ENCODE results near the gene CHD8.
A peak's percentile ranks its signal among the peaks of the same experiment; 100 is the strongest.
"Not testable (repeated sequence)": the region's sequence is repeated elsewhere in the genome, so short reads cannot be mapped to it uniquely, and the experiment has no call there.

The CHD8 gene

DNA sequence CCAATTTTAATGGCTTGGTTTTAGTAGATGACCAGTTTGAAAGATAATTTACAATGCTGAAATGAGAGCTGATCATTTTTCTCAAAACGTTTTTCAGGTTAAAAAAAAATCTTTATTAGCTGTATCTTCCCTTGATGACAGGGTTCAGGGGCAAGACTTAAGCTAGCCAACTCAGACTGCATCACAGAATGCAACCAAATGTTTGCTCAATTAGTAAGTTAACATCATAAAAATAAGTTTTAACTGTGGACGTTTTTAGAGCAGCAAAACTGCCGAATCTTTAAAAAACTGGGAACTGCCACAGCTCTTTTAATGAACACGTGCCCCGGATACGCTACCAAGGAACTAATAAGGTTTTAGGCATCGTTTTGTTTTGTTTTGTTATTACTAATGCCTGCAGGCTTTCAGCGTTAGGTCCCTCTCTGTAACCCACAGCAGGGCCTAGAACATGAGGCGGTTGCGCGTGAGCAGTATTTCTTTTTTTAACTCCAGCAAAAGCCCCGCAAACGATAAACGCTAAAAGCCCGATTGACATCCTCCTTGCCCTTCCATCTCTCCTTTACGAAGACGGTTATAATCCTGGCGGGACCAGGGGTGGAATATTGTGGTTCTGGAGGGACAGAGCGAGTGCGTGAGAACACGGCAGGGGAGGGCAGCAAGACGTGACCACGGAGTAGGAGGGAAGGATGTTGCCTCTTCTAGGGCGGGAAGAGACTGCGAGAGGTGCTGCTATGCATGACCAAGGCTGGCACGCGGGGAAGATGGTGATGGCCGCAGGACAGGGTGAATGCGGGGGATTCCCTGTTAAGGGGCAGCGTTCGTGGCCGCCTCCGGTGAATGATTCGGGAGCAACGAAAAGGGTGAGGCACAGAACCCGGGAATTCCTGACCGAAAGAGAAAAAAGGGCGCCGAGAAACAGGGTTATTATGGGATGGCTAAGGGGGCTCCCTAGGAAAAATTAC lies 72.8 kb downstream of the CHD8 start:
- Histone ChIP-seq H3K36me3 (ENCODE audit: control insufficient read depth, insufficient read depth, low read length) (no peaks in the 10 kb centered on the region), H3K4me3 (ENCODE audit: low read length) (peak overlapping the region; percentile 83), H3K4me1 (ENCODE audit: control insufficient read depth, insufficient read depth, low read length) (peaks cover 5% of the 10 kb centered on the region), H3K27me3 (ENCODE audit: control insufficient read depth, insufficient read depth, low read length) (no peaks in the 10 kb centered on the region), H3K9ac (ENCODE audit: low read length) (peak overlapping the region; percentile 95), H3K9me3 (ENCODE audit: control insufficient read depth, low read length) (no peaks in the 10 kb centered on the region)

DNA sequence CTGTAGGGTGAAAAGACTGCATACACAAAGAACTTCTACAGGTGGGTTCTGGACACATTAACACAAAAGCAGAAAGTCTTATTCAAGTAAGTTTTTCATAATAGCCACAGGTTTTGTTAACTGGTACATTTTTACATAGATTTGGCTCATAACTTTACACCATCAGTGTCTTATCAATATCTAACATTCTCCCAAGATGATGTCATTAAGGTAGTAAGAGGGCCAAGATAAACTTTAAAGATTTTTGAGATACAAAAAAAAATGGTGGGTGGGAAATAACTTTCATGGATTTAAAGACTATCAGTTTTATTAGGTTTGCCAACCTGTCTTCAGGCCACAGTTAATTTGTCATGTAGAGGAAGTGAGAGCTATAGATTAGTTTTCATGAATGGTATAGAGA lies 73.8 kb downstream of the CHD8 start:
- Histone ChIP-seq H3K9me3 (ENCODE audit: control insufficient read depth, low read length) (no peaks in the 10 kb centered on the region), H3K27me3 (ENCODE audit: control insufficient read depth, insufficient read depth, low read length) (no peaks in the 10 kb centered on the region), H3K9ac (ENCODE audit: low read length) (no peak overlapping the region)

DNA sequence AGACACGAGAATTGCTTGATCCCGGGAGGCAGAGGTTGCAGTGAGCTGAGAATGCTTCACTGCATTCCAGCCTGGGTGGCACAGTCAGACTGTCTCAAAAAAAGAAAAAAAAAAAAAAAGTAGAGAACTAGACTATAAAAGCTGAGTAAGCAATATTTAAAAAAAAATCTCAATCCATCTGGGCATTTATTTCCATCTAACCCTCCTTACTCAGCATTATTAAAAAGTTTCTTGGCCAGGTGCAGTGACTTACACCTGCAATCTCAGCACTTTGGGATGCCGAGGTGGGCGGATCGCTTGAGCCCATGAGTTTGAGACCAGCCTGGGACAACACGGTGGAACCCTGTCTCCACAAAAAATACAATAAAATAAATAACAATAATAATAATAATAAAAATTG lies 76.6 kb downstream of the CHD8 start:
- no peaks in the 10 kb centered on the region for H3K9me3 ChIP-seq (ENCODE audit: control insufficient read depth, low read length)
- H3K36me3 ChIP-seq (ENCODE audit: control insufficient read depth, insufficient read depth, low read length) = no peaks in the 10 kb centered on the region
- H3K9ac ChIP-seq (ENCODE audit: low read length) = no peak overlapping the region
- H3K4me3 ChIP-seq (ENCODE audit: low read length) = no peak overlapping the region
- peaks cover 5% of the 10 kb centered on the region for H3K4me1 ChIP-seq (ENCODE audit: control insufficient read depth, insufficient read depth, low read length)
- no peaks in the 10 kb centered on the region for H3K27me3 ChIP-seq (ENCODE audit: control insufficient read depth, insufficient read depth, low read length)

More for the DNA sequence above, 73.8 kb downstream of the CHD8 start:
- Histone ChIP-seq H3K4me3 (ENCODE audit: low read length) (no peak overlapping the region), H3K36me3 (ENCODE audit: control insufficient read depth, insufficient read depth, low read length) (no peaks in the 10 kb centered on the region), H3K4me1 (ENCODE audit: control insufficient read depth, insufficient read depth, low read length) (peaks cover 5% of the 10 kb centered on the region)

DNA sequence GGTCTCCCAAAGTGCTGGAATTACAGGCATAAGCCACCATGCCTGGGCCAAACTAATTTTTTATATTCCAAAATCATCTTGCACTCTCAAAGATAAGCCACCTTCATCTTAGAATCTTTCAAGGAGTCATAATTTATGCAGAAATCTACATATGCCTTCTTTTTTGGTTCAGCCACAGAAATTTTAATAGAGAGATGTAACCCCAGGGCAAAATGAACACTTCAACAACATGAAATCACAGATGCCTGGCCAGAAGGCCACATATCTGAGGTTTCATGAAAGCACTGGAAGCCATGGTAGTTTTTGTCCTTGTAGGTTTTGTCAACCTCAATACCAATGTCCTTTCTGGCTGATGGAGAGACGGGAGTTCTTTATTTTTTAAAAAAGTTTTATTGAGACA lies 81.9 kb downstream of the CHD8 start:
- Histone ChIP-seq H3K4me3 (ENCODE audit: low read length) (no peak overlapping the region), H3K4me1 (ENCODE audit: control insufficient read depth, insufficient read depth, low read length) (no peaks in the 10 kb centered on the region), H3K9ac (ENCODE audit: low read length) (no peak overlapping the region), H3K36me3 (ENCODE audit: control insufficient read depth, insufficient read depth, low read length) (no peaks in the 10 kb centered on the region), H3K9me3 (ENCODE audit: control insufficient read depth, low read length) (no peaks in the 10 kb centered on the region), H3K27me3 (ENCODE audit: control insufficient read depth, insufficient read depth, low read length) (no peaks in the 10 kb centered on the region)

DNA sequence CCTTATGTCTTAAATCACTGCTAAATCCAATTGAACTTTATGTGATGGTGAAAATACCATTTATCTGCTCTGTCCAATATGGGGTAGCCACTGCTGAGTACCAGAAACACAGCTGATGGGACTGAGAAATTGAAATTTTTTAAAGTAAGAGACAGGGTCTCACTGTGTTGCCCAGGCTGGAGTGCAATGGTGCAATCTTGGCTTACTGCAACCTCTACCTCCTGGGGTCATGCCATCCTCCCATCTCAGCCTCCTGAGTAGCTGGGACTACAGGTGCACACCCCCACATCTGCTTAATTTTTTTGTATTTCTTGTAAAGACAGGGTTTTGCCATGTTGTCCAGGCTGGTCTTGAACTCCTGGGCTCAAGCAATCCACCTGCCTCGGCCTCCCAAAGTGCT lies 83.1 kb downstream of the CHD8 start:
- H3K36me3 ChIP-seq (ENCODE audit: control insufficient read depth, insufficient read depth, low read length); H3K9ac ChIP-seq (ENCODE audit: low read length): not testable (repeated sequence)

DNA sequence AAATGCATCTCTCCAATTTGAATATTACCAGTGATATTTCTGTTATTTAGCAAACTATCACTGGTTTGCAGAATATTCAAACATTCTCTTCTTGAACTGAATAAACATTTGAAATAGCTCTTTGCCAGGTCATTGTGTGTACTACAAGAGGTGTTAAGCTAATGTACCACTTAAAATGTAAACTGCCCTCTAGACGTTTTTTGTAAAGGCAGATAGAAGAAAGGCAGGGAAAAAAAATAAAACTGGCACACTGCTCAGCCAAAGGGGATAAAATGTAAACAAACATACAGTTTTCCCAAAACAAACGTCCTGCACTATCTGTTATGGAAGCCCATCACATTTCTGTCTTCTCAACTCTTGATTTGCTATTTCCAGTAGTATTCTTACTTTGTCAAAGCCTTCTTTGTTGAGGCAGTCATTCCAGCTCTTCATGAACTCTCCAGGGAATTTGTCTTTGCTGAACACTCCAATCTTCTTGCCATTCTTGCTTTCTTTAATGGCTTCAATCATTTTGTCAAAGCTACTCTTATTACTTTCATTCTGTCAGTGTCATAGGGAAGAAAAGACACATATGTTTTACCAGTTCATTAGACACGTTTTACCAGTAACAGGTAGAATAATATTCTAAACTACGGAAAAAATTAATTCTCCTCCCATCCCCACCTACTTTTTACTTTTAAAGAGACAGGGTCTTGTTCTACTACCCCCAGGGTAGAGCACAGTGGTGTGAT lies 85.8 kb downstream of the CHD8 start:
- Histone ChIP-seq H3K9ac (ENCODE audit: low read length) (no peak overlapping the region), H3K4me3 (ENCODE audit: low read length) (no peak overlapping the region), H3K36me3 (ENCODE audit: control insufficient read depth, insufficient read depth, low read length) (no peaks in the 10 kb centered on the region), H3K9me3 (ENCODE audit: control insufficient read depth, low read length) (no peaks in the 10 kb centered on the region), H3K27me3 (ENCODE audit: control insufficient read depth, insufficient read depth, low read length) (no peaks in the 10 kb centered on the region), H3K4me1 (ENCODE audit: control insufficient read depth, insufficient read depth, low read length) (no peaks in the 10 kb centered on the region)

More for the DNA sequence above, 83.1 kb downstream of the CHD8 start:
- H3K4me1 ChIP-seq (ENCODE audit: control insufficient read depth, insufficient read depth, low read length); H3K4me3 ChIP-seq (ENCODE audit: low read length); H3K9me3 ChIP-seq (ENCODE audit: control insufficient read depth, low read length); H3K27me3 ChIP-seq (ENCODE audit: control insufficient read depth, insufficient read depth, low read length): not testable (repeated sequence)

DNA sequence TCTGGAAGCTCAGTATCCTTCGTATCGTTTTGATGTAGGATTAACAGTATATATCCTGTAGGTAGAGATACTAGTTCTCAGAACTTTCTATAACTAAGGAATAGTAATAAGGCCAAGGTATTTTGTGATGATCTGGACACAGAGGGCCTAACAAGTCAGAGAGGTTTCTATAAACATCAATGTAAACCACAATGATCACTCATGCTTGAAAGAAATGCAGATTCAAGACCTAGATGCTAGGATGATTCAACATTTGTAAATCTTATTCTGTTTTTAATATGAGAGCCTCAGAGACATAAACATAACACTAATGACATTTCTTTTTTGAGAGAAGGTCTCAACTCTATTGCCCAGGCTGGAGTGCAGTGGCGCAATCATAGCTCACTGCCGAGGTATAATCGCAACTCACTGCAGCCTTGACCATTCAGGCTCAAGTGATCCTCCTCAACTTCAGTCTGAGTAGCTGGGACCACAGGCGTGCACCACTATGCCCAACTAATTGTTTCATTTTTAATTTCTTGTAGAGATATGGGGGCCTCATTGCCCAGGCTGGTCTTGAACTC lies 88.3 kb downstream of the CHD8 start:
- Histone ChIP-seq H3K9me3 (ENCODE audit: control insufficient read depth, low read length) (no peaks in the 10 kb centered on the region), H3K4me3 (ENCODE audit: low read length) (no peak overlapping the region), H3K27me3 (ENCODE audit: control insufficient read depth, insufficient read depth, low read length) (no peaks in the 10 kb centered on the region), H3K36me3 (ENCODE audit: control insufficient read depth, insufficient read depth, low read length) (no peaks in the 10 kb centered on the region), H3K9ac (ENCODE audit: low read length) (no peak overlapping the region), H3K4me1 (ENCODE audit: control insufficient read depth, insufficient read depth, low read length) (no peaks in the 10 kb centered on the region)

DNA sequence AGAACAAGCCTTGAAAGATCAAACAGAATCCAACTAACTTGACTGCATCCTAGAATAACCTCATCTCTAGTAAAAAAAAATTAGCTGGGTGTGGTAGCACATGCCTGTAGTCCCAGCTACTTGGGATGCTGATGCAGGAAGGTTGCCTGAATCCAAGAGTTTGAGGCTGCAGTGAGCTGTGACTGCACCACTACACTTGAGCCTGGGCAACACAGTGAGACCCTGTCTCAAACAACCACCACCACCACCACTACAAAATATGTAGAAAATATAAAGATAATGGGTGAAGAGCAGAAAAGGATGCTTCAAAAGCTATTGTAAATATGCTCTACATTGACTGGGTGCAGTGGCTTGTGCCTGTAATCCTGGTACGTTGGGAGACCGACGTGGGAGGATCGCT lies 99.4 kb downstream of the CHD8 start:
- no peaks in the 10 kb centered on the region for H3K27me3 ChIP-seq (ENCODE audit: control insufficient read depth, insufficient read depth, low read length)
- peaks cover 7% of the 10 kb centered on the region for H3K36me3 ChIP-seq (ENCODE audit: control insufficient read depth, insufficient read depth, low read length)
- no peaks in the 10 kb centered on the region for H3K4me1 ChIP-seq (ENCODE audit: control insufficient read depth, insufficient read depth, low read length)
- H3K4me3 ChIP-seq (ENCODE audit: low read length) = no peak overlapping the region
- H3K9me3 ChIP-seq (ENCODE audit: control insufficient read depth, low read length) = no peaks in the 10 kb centered on the region
- no peak overlapping the region for H3K9ac ChIP-seq (ENCODE audit: low read length)

DNA sequence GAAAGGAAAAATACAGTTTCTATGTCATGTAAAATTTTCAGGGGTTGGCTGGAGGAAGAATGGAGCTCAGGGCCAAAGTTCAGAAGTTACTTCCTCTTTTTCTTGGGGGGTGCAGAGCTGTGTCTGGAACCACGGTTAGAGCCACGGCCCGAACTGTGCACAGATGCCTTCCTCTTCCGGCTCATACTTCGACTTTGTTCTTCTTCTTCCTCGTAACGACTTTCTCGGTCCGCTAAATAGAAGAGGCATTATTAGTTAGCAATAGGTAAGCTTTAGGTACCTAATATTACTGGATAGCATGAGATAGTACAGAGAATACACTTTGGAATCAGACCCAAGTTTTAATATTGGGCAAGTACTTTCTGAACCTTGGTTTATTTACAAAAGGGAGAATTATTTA lies 103.3 kb downstream of the CHD8 start:
- no peaks in the 10 kb centered on the region for H3K9me3 ChIP-seq (ENCODE audit: control insufficient read depth, low read length)
- H3K27me3 ChIP-seq (ENCODE audit: control insufficient read depth, insufficient read depth, low read length) = no peaks in the 10 kb centered on the region
- peaks cover 7% of the 10 kb centered on the region for H3K36me3 ChIP-seq (ENCODE audit: control insufficient read depth, insufficient read depth, low read length)
- no peak overlapping the region for H3K9ac ChIP-seq (ENCODE audit: low read length)
- no peak overlapping the region for H3K4me3 ChIP-seq (ENCODE audit: low read length)
- H3K4me1 ChIP-seq (ENCODE audit: control insufficient read depth, insufficient read depth, low read length) = no peaks in the 10 kb centered on the region

DNA sequence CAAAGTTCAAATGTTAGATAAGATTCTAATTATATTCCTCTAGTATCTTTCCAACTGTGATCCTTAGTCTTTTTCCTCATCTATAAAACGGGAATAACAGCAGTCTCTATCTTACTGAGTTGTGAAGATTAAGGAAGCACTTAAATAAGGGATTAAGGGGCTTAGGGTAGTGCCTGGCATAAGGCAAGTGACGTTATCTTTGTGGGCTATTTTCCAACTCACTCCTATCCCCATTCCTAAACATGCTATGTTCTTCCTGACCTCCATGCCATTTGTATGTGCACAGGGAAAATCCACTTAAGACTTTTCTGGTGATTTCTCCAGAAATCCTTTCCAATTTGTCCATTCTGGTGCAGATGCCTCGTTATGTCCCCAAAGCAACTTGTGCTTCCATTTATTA lies 105.4 kb downstream of the CHD8 start:
- Histone ChIP-seq H3K9ac (ENCODE audit: low read length) (no peak overlapping the region), H3K36me3 (ENCODE audit: control insufficient read depth, insufficient read depth, low read length) (peaks cover under 1% of the 10 kb centered on the region), H3K9me3 (ENCODE audit: control insufficient read depth, low read length) (no peaks in the 10 kb centered on the region), H3K4me1 (ENCODE audit: control insufficient read depth, insufficient read depth, low read length) (no peaks in the 10 kb centered on the region), H3K27me3 (ENCODE audit: control insufficient read depth, insufficient read depth, low read length) (no peaks in the 10 kb centered on the region), H3K4me3 (ENCODE audit: low read length) (no peak overlapping the region)

DNA sequence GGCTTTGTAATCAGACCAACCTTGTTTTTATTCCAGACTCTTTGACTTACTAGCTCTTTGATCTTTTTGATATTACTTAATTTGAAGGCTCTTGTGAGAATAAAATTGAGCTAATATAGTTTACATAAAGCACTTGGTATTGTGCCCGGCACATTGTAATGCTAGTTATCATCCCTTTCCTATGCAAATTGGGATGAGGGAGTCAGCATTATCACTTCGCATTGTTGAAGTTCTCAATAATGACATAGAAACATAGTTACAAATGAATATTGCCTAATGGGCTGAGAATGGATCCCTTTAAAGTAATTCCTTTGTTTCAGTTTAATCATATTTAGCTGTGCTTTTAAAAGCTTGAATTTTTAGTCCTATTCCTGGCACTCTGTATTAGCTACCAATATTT lies 108.7 kb downstream of the CHD8 start:
- H3K9ac ChIP-seq (ENCODE audit: low read length) = no peak overlapping the region
- no peak overlapping the region for H3K4me3 ChIP-seq (ENCODE audit: low read length)
- no peaks in the 10 kb centered on the region for H3K36me3 ChIP-seq (ENCODE audit: control insufficient read depth, insufficient read depth, low read length)
- no peaks in the 10 kb centered on the region for H3K27me3 ChIP-seq (ENCODE audit: control insufficient read depth, insufficient read depth, low read length)
- no peaks in the 10 kb centered on the region for H3K4me1 ChIP-seq (ENCODE audit: control insufficient read depth, insufficient read depth, low read length)
- H3K9me3 ChIP-seq (ENCODE audit: control insufficient read depth, low read length) = no peaks in the 10 kb centered on the region

DNA sequence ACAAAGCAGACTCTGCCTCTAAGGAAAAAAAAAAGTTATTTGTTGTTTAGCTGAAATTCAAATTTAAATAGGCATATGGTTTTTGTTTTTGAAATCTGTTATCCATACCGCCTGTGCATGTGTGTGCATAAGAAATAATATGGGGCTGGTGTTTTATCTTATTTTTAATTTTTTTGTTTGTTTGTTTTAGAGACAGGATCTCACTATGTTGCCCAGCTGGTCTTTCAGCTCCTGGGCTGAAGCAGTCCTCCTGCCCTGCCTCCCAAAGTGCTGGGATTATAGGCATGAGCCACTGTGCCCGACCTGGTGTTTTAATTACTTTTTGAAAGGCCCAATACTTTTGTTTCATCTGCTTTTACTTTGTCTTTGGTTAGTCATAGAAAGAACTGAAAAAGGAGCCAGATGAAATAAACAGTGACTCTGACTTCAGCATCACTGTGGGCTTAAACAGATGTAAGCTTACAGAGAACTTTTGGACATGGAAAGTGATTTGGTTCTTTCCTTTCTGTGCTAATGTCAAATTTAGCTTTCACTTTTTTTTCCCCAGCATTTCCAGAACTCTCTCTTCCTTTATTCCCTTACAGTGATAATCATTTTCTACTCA lies 109.3 kb downstream of the CHD8 start:
- Histone ChIP-seq H3K27me3 (ENCODE audit: control insufficient read depth, insufficient read depth, low read length) (no peaks in the 10 kb centered on the region), H3K4me1 (ENCODE audit: control insufficient read depth, insufficient read depth, low read length) (no peaks in the 10 kb centered on the region), H3K36me3 (ENCODE audit: control insufficient read depth, insufficient read depth, low read length) (no peaks in the 10 kb centered on the region), H3K9ac (ENCODE audit: low read length) (no peak overlapping the region), H3K4me3 (ENCODE audit: low read length) (no peak overlapping the region), H3K9me3 (ENCODE audit: control insufficient read depth, low read length) (no peaks in the 10 kb centered on the region)

Measured in mucosa of stomach (tissue), 1 donor.